Measurements from ENCODE around the gene NLRC3.

Gene NLRC3

GRCh38 chr16:3542601-3543373, 34.4 kb downstream of the NLRC3 start:
- DNase-seq = no peak

- no peak for DNase-seq
Measured at GRCh38 chr16:3541527-3542155, 35.6 kb downstream of the NLRC3 start.

- no peak for DNase-seq
Measured at GRCh38 chr16:3538222-3538621, 39.0 kb downstream of the NLRC3 start.

- no peak for DNase-seq
Measured at GRCh38 chr16:3536851-3537250, 40.4 kb downstream of the NLRC3 start.

GRCh38 chr16:3536271-3536731, 40.9 kb downstream of the NLRC3 start:
- DNase-seq = no peak

GRCh38 chr16:3534126-3534525, 43.1 kb downstream of the NLRC3 start:
- DNase-seq = no peak

GRCh38 chr16:3532741-3533140, 44.5 kb downstream of the NLRC3 start:
- no peak for DNase-seq

- DNase-seq = no peak
Measured at GRCh38 chr16:3530371-3530914, 46.8 kb downstream of the NLRC3 start.

- DNase-seq = no peak
Measured at GRCh38 chr16:3529175-3529574, 48.0 kb downstream of the NLRC3 start.

GRCh38 chr16:3528406-3528805, 48.8 kb downstream of the NLRC3 start:
- no peak for DNase-seq

- DNase-seq = peak; percentile 42 to 48
Measured at GRCh38 chr16:3527216-3527829, 49.9 kb downstream of the NLRC3 start.

- no peak for DNase-seq
Measured at GRCh38 chr16:3525951-3526350, 51.3 kb downstream of the NLRC3 start.

GRCh38 chr16:3523281-3523680, 53.9 kb downstream of the NLRC3 start:
- DNase-seq = no peak

GRCh38 chr16:3520841-3521240, 56.4 kb downstream of the NLRC3 start:
- DNase-seq = no peak

GRCh38 chr16:3520413-3520812, 56.8 kb downstream of the NLRC3 start:
- no peak for DNase-seq

GRCh38 chr16:3519581-3519980, 57.6 kb downstream of the NLRC3 start:
- DNase-seq = no peak

- DNase-seq = no peak
Measured at GRCh38 chr16:3518986-3519348, 58.2 kb downstream of the NLRC3 start.

- DNase-seq = no peak
Measured at GRCh38 chr16:3518292-3518985, 58.8 kb downstream of the NLRC3 start.

- no peak for DNase-seq
Measured at GRCh38 chr16:3515897-3516296, 61.3 kb downstream of the NLRC3 start.

GRCh38 chr16:3514621-3515020, 62.6 kb downstream of the NLRC3 start:
- DNase-seq = no peak

GRCh38 chr16:3513892-3514583, 63.2 kb downstream of the NLRC3 start:
- DNase-seq = no peak
